ENCODE results near the gene PADI6.
A peak's percentile ranks its signal among the peaks of the same experiment; 100 is the strongest.

PADI6 gene

GRCh38 chr1:17363771-17364170 is 8.2 kb upstream of the PADI6 start:
- H3K4me3 ChIP-seq (ENCODE audit: low read length) = no peak overlapping the region
- no peak for TF ChIP-seq CTCF (conservative IDR thresholded peaks at IDR 0.05; ENCODE audit: low read length)
- DNase-seq (ENCODE audit: low read depth) = no peak

- no peak for DNase-seq (ENCODE audit: low read depth)
- TF ChIP-seq CTCF (conservative IDR thresholded peaks at IDR 0.05; ENCODE audit: low read length) = no peak
- no peak overlapping the region for H3K4me3 ChIP-seq (ENCODE audit: low read length)
Measured at GRCh38 chr1:17365293-17365692, 6.7 kb upstream of the PADI6 start.

- peak; percentile 8 for DNase-seq (ENCODE audit: low read depth)
- no peak overlapping the region for H3K4me3 ChIP-seq (ENCODE audit: low read length)
- no peak for TF ChIP-seq CTCF (conservative IDR thresholded peaks at IDR 0.05; ENCODE audit: low read length)
Measured at GRCh38 chr1:17369466-17369865, 2.5 kb upstream of the PADI6 start.

- no peak for DNase-seq (ENCODE audit: low read depth)
- TF ChIP-seq CTCF (conservative IDR thresholded peaks at IDR 0.05; ENCODE audit: low read length) = no peak
- H3K4me3 ChIP-seq (ENCODE audit: low read length) = no peak overlapping the region
Measured at GRCh38 chr1:17370618-17371017, 1.4 kb upstream of the PADI6 start.

GRCh38 chr1:17372955-17373354 is 959 bp downstream of the PADI6 start:
- H3K4me3 ChIP-seq (ENCODE audit: low read length) = no peak overlapping the region
- DNase-seq (ENCODE audit: low read depth) = no peak
- no peak for TF ChIP-seq CTCF (conservative IDR thresholded peaks at IDR 0.05; ENCODE audit: low read length)

- no peak for DNase-seq (ENCODE audit: low read depth)
- H3K4me3 ChIP-seq (ENCODE audit: low read length) = no peak overlapping the region
- no peak for TF ChIP-seq CTCF (conservative IDR thresholded peaks at IDR 0.05; ENCODE audit: low read length)
Measured at GRCh38 chr1:17375651-17376050, 3.7 kb downstream of the PADI6 start.

GRCh38 chr1:17377325-17377953 is 5.4 kb downstream of the PADI6 start:
- no peak for TF ChIP-seq CTCF (conservative IDR thresholded peaks at IDR 0.05; ENCODE audit: low read length)
- no peak for DNase-seq (ENCODE audit: low read depth)
- H3K4me3 ChIP-seq (ENCODE audit: low read length) = no peak overlapping the region

Measured in AG10803 (cell line).